ENCODE data around the gene PXDN. TPM values are rescaled to one million over a fixed set of nuclear protein-coding genes. Genes with fewer than 3 reads are reported as not detected.
A peak's percentile ranks its signal among the peaks of the same experiment; 100 is the strongest.

The PXDN gene
- total and polyA plus RNA-seq, 2 of the 4 experiments (the other 2 are of a cell fraction), result 153 to 332 TPM

DNA sequence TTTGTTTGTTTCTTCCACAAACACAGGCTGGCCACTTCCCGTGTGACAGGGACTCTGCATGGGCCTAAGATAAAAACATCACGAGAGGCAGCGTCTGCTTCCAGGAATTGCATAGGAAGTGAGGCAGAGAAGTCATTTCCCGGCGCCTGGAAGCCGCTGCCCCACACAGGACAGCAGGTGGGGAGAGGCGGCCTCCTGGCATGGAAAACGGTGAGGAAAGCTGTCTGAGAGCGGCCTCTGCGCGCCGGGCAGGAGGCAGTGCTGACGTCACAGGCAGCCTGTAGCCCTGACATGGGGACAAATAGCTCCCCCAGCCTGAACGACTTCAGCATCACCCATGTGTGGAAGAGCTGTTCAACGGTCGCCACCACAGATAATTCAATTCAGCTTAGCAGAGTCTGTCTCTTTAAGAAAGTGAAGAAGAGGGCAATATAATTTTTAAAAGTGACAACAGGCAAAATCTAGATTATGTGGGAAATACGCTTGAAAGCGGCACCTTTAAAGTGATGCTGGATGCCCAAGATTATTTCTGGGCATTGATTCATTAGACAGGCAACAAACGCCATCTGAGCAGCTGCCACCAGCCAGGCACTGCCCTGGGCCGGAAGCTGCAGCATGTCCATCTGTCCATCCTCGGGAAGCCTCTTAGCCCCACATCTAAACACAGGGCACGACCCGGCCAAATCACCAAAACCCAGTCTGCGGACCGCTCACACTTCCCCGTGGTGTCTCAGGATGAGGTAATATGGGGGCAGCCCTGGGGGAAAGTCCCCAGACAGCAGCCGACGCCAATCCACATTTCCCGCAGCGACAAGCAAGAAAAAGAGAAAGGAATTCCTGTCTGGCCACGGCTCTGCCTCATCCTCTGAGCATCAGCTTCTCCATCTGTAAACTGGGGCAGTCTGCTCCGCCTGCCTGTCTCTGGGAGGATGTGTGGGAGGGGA lies 138.9 kb downstream of the PXDN start:
- ChIA-PET CTCF (interaction anchor here (0.8 to 1.8 kb wide), 2 partner anchors 55 to 126 kb away, joined by 3 to 5 read pairs; no protein-coding TSS in a partner anchor), POLR2A (ENCODE audit: unreplicated experiment) (no interaction called here)
- Histone ChIP-seq H3K9me1 (ENCODE audit: insufficient read depth, low read length) (peaks cover 15% of the 10 kb centered on the region), H3K79me1 (ENCODE audit: low read depth in 1 of 2, low read length in 2 of 2) (no peaks in the 10 kb centered on the region), H2BK120ac (ENCODE audit: low read depth, low read length) (peak overlapping the region; percentile 68), H3K4me1 (ENCODE audit: control insufficient read depth, insufficient read depth, low read length) (peaks cover 26% of the 10 kb centered on the region), H3K9me3 (ENCODE audit: control insufficient read depth, insufficient read depth, low read length) (no peaks in the 10 kb centered on the region), H4K20me1 (ENCODE audit: insufficient read depth, low read length) (no peaks in the 10 kb centered on the region), H3K27ac (ENCODE audit: insufficient read depth, low read length) (no peak overlapping the region; the same call in 1 of the 2 replicates), H3K36me3 (ENCODE audit: control insufficient read depth, insufficient read depth, low read length) (no peaks in the 10 kb centered on the region), H3K14ac (replicated peaks; ENCODE audit: low read depth, low read length) (peak overlapping the region; percentile 23; the same call in 1 of the 2 replicates), H3K9ac (ENCODE audit: low read depth, low read length) (no peak overlapping the region), H4K91ac (ENCODE audit: insufficient read depth, low read depth, low read length) (peak overlapping the region; percentile 81), H2BK20ac (ENCODE audit: low read depth, low read length) (peak overlapping the region; percentile 57; the same call in 1 of the 2 replicates), H3K23ac (ENCODE audit: low read depth, low read length) (peak overlapping the region; percentile 10; the same call in 1 of the 2 replicates), H2AK9ac (replicated peaks; ENCODE audit: low read depth, low read length, poor library complexity) (peak overlapping the region; percentile 66), H3K27me3 (ENCODE audit: control insufficient read depth, insufficient read depth, low read length) (no peaks in the 10 kb centered on the region), H3K4me3 (ENCODE audit: insufficient read depth, low read depth, low read length) (no peak overlapping the region), H2BK5ac (ENCODE audit: low read depth, low read length, poor library complexity, severe bottlenecking) (peak overlapping the region; percentile 7), H2BK15ac (ENCODE audit: low read depth, low read length) (no peak overlapping the region), H3K18ac (ENCODE audit: low read depth, low read length) (no peak overlapping the region), H3K4ac (ENCODE audit: low read depth, low read length) (peak overlapping the region; percentile 61; the same call in 1 of the 2 replicates), H3K4me2 (ENCODE audit: low read depth, low read length) (peak overlapping the region; percentile 26), H2AFZ (replicated peaks; ENCODE audit: low read length, poor library complexity) (peak overlapping the region; percentile 82), H4K8ac (ENCODE audit: low read depth in 2 of 2, low read length in 2 of 2) (peak overlapping the region; percentile 25 to 58; a peak in 2 of 4 replicates), H3K56ac (ENCODE audit: extremely low read depth, insufficient read depth, low read length) (peak overlapping the region; percentile 8; the same call in 1 of the 2 replicates), H2AK5ac (ENCODE audit: low read depth, low read length) (peak overlapping the region; percentile 92), H4K5ac (ENCODE audit: low read depth, low read length) (no peak overlapping the region)
- WGBS, 2 experiments (ENCODE audit: extremely low coverage in 2 of 2, insufficient read length in 1 of 2), result 11% methylated on average over 11 of the region's 32 CpGs; no CpG with 5 or more reads in 1 of the 2 experiments
- TF ChIP-seq CEBPB (IDR thresholded peaks at IDR 0.05; ENCODE audit: low read depth, low read length) (peak; percentile 63), MAZ (IDR thresholded peaks at IDR 0.05; ENCODE audit: borderline replicate concordance, low read depth, low read length) (peak; percentile 57), RAD21 (IDR thresholded peaks at IDR 0.05; ENCODE audit: low read length) (no peak), BHLHE40 (IDR thresholded peaks at IDR 0.05; ENCODE audit: low read depth, low read length) (peak; percentile 14; the same call in 1 of the 2 replicates), SMC3 (IDR thresholded peaks at IDR 0.05; ENCODE audit: low read depth, low read length) (0 out of 2 replicates have a peak, but pooled peaks have one; percentile 4)
- TF ChIP-seq, protein P1, sequence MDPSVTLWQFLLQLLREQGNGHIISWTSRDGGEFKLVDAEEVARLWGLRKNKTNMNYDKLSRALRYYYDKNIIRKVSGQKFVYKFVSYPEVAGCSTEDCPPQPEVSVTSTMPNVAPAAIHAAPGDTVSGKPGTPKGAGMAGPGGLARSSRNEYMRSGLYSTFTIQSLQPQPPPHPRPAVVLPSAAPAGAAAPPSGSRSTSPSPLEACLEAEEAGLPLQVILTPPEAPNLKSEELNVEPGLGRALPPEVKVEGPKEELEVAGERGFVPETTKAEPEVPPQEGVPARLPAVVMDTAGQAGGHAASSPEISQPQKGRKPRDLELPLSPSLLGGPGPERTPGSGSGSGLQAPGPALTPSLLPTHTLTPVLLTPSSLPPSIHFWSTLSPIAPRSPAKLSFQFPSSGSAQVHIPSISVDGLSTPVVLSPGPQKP (IDR thresholded peaks at IDR 0.05; ENCODE audit: borderline replicate concordance, low read depth, low read length), result no peak
- in situ Hi-C loops (cut with MboI; ENCODE audit: low sequenced_read_pairs) (no loop called here), dilution Hi-C loops (cut with HindIII; ENCODE audit: low sequenced_read_pairs, unreplicated experiment) (no loop called here), intact Hi-C loops (cut with micrococcal nuclease) (no loop called here)
- DNase-seq (peak; percentile 85), ATAC-seq (ENCODE audit: low read depth) (peak; percentile 56)
- no TSS peak for BruUV-seq (replicated peaks)
